ENCODE results near the gene XRCC4. TPM values are rescaled to one million over a fixed set of nuclear protein-coding genes. Genes with fewer than 3 reads are reported as not detected.
A peak's percentile ranks its signal among the peaks of the same experiment; 100 is the strongest.
"Not testable (repeated sequence)": the region's sequence is repeated elsewhere in the genome, so short reads cannot be mapped to it uniquely, and the experiment has no call there.

XRCC4 gene
- total RNA-seq, 1 donor from 2014 or later = 11.6 TPM

DNA sequence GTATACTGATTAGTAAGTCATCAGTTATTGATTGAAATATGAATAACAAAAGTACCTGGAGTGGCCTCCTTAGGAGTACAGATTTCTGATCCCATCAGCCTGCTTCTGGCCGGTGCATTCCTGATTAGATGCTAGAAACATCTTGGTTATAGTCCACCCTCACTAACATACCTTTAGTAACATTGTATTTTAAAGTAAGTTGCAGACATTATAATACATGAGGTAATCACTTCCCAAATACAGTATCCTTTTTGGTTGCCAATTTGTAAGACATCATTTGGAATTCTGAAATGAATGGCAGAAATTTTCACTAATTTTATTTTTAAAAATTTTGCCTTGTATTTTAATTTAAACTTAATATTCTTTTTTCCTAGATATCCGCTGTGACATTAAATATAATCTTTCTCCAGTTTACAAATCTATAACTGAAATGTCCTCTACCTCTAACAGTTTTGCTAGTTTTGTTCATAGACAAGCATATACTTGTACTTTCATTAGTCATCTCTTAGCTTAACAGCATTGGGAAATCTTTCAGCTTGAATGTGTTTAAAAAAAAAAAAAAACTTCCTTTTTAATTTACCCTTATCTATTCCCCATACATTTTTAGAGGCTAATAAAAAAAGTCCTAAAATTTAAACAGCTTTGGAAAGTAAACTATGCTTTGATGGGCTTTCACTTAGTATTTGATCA is 178.9 kb downstream of the XRCC4 start:
- no peak overlapping the region for H3K27ac Mint-ChIP-seq
- H3K36me3 Mint-ChIP-seq (ENCODE audit: low read depth) = no peaks in the 10 kb centered on the region
- no peak overlapping the region for H3K4me3 Mint-ChIP-seq
- intact Hi-C loops (cut with micrococcal nuclease) = no loop called here
- peaks cover 3% of the 10 kb centered on the region for H3K9me3 Mint-ChIP-seq
- no peaks in the 10 kb centered on the region for H3K27me3 Mint-ChIP-seq
- no peaks in the 10 kb centered on the region for H3K4me1 Mint-ChIP-seq
- no peak for DNase-seq

DNA sequence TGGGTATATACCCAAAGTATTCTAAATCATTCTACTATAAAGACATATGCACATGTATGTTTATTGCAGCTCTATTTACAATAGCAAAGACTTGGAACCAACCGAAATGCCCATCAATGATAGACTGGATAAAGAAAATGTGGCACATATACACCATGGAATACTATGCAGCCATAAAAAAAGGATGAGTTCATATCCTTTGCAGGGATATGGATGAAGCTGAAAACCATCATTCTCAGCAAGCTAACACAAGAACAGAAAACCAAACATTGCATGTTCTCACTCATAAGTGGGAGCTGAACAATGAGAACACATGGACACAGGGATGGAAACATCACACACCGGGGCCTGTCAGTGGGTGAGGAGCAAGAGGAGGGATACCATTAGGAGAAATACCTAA is 180.3 kb downstream of the XRCC4 start:
- H3K9me3 Mint-ChIP-seq; H3K4me3 Mint-ChIP-seq; DNase-seq; H3K36me3 Mint-ChIP-seq (ENCODE audit: low read depth); H3K27ac Mint-ChIP-seq; intact Hi-C loops (cut with micrococcal nuclease); H3K27me3 Mint-ChIP-seq; H3K4me1 Mint-ChIP-seq: not testable (repeated sequence)

DNA sequence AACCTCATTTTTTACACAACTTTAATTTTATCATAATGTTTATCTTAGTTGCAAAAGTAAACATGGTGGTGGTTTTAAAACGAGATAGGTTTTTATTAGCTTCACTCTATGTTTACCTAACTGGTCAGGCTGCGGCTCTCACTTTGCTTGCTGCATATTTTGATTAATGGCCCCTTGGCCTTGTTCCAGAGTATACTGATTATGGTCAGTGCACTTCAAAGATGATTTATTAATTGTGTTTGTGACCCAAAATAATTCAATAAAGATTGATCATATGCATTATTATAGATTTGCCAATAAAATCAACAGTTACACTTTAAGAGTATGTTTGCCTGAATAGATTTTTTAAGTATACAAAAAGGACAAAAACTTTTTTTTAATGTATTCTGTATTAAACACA is 188.0 kb downstream of the XRCC4 start:
- intact Hi-C loops (cut with micrococcal nuclease) = no loop called here
- no peaks in the 10 kb centered on the region for H3K36me3 Mint-ChIP-seq (ENCODE audit: low read depth)

DNA sequence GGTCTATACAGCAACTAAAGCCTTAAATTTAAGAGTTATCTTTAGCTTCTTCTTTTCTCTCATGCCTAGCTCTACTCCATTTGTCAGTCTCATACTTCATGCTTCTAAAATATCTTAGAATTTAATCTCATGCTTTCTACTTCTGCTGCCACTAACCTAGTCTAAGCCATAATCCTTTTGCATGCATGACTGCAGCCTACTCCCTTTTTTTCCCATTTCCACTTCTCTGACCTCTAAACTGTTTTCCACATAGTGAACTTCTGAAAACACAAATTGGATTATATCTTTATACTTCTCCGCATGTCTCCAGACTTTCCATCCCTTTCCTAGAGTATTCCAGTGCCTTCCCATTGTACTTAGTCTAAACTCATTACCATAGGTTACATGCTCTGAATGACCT is 193.0 kb downstream of the XRCC4 start:
- Mint-ChIP-seq H3K27ac (no peak overlapping the region), H3K4me1 (no peaks in the 10 kb centered on the region), H3K4me3 (no peak overlapping the region), H3K27me3 (no peaks in the 10 kb centered on the region), H3K9me3 (peaks cover 8% of the 10 kb centered on the region), H3K36me3 (ENCODE audit: low read depth) (no peaks in the 10 kb centered on the region)
- DNase-seq = no peak
- intact Hi-C loops (cut with micrococcal nuclease) = no loop called here

More for the DNA sequence above, 188.0 kb downstream of the XRCC4 start:
- no peaks in the 10 kb centered on the region for H3K9me3 Mint-ChIP-seq
- H3K27ac Mint-ChIP-seq = no peak overlapping the region
- DNase-seq = no peak
- H3K4me3 Mint-ChIP-seq = no peak overlapping the region
- H3K27me3 Mint-ChIP-seq = no peaks in the 10 kb centered on the region
- H3K4me1 Mint-ChIP-seq = no peaks in the 10 kb centered on the region

GRCh38 chr5:83277154-83277553 is 199.8 kb downstream of the XRCC4 start:
- Mint-ChIP-seq H3K36me3 (ENCODE audit: low read depth) (no peaks in the 10 kb centered on the region), H3K9me3 (peaks cover 8% of the 10 kb centered on the region), H3K4me1 (no peaks in the 10 kb centered on the region), H3K4me3 (no peak overlapping the region), H3K27me3 (no peaks in the 10 kb centered on the region), H3K27ac (no peak overlapping the region)
- intact Hi-C loops (cut with micrococcal nuclease) = no loop called here
- DNase-seq = no peak

DNA sequence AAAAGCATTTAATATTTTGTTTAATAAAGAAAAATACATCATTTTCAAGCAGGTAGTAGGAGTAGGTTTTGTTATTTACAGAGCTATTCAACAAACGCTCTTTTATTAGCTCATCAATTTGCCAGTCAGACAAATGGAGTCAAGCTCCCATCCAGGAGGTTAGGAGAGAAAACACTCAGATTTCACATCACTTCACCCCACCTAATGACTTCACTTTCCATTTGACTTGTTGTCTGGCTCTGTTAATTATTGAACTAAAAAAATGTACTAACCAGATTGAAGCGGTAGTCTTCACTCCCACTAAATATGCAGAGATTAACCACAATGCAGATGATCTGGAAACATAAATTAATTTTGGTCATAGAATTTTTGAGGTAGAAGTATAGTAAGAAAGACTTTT is 200.6 kb downstream of the XRCC4 start:
- intact Hi-C loops (cut with micrococcal nuclease) = no loop called here
- H3K36me3 Mint-ChIP-seq (ENCODE audit: low read depth) = no peaks in the 10 kb centered on the region
- no peak for DNase-seq
- H3K9me3 Mint-ChIP-seq = peaks cover 8% of the 10 kb centered on the region
- no peaks in the 10 kb centered on the region for H3K4me1 Mint-ChIP-seq
- H3K27me3 Mint-ChIP-seq = no peaks in the 10 kb centered on the region
- H3K27ac Mint-ChIP-seq = no peak overlapping the region
- H3K4me3 Mint-ChIP-seq = no peak overlapping the region

GRCh38 chr5:83281176-83281575 is 203.8 kb downstream of the XRCC4 start:
- Mint-ChIP-seq H3K36me3 (ENCODE audit: low read depth) (no peaks in the 10 kb centered on the region), H3K4me1 (no peaks in the 10 kb centered on the region), H3K4me3 (no peak overlapping the region), H3K27me3 (no peaks in the 10 kb centered on the region), H3K27ac (no peak overlapping the region), H3K9me3 (no peaks in the 10 kb centered on the region)
- intact Hi-C loops (cut with micrococcal nuclease) = no loop called here
- DNase-seq = no peak

- Mint-ChIP-seq H3K36me3 (ENCODE audit: low read depth) (no peaks in the 10 kb centered on the region), H3K4me3 (no peak overlapping the region), H3K27me3 (no peaks in the 10 kb centered on the region), H3K9me3 (no peaks in the 10 kb centered on the region), H3K4me1 (no peaks in the 10 kb centered on the region), H3K27ac (no peak overlapping the region)
- no peak for DNase-seq
- intact Hi-C loops (cut with micrococcal nuclease) = no loop called here
These were observed 204.3 kb downstream of the XRCC4 start for GRCh38 chr5:83281658-83282057.

DNA sequence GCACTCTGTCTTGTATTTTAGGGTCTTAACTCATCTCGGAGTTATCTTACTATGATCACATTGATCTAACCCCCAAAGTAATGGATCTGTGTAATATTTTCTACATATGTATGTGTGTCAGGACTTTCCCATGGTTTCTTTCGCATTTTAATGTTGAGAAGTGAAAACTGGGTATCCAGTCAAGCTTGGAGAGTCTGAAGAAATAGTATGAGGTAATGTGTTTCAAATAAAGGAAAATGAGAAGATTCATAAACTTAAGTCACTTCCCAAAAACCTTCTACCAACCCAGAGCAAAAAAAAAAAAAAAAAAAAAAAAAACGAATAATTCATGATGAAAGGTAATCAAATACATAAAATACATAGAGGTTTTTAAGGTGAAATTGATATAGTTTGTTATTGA is 206.4 kb downstream of the XRCC4 start:
- Mint-ChIP-seq H3K4me1 (no peaks in the 10 kb centered on the region), H3K27me3 (no peaks in the 10 kb centered on the region), H3K9me3 (no peaks in the 10 kb centered on the region), H3K27ac (no peak overlapping the region), H3K36me3 (ENCODE audit: low read depth) (no peaks in the 10 kb centered on the region), H3K4me3 (no peak overlapping the region)
- intact Hi-C loops (cut with micrococcal nuclease) = no loop called here
- no peak for DNase-seq

DNA sequence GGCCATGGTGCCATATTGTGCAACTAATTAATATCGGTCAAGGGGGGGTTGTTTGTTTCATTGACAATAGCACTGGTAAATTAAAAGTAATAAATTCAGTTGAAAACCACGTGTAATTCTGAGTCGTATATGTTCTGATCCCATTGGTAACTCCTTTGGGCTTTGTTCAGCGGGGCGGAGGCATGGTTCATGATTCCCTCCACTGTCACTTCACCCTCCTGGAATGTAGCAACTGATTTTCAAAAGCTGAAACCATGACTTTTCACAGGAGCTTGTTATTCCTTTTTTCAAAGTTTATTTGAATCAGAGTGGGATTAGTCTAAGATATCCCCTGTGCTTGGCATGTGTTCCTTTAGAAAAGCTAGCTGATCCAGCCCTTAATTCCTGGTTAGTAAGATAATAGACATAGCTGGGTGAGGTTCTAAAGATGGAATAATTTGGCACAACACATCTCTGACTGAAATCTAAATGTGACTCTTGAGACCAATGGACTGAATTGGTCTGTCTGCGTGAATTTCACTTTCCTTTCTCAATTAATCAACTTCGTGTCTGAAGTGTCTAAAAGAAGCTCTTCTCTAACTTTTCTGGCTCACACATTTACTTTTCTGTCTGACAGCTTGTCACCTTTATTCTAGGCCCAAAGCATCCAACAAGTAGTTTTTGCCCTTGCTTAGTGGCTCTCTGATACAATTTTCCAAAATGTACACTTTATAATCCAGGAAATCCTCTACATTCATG is 208.5 kb downstream of the XRCC4 start:
- no peaks in the 10 kb centered on the region for H3K27me3 Mint-ChIP-seq
- intact Hi-C loops (cut with micrococcal nuclease) = no loop called here
- no peaks in the 10 kb centered on the region for H3K36me3 Mint-ChIP-seq (ENCODE audit: low read depth)
- no peak for DNase-seq
- H3K27ac Mint-ChIP-seq = no peak overlapping the region
- H3K9me3 Mint-ChIP-seq = no peaks in the 10 kb centered on the region
- H3K4me3 Mint-ChIP-seq = no peak overlapping the region
- no peaks in the 10 kb centered on the region for H3K4me1 Mint-ChIP-seq

DNA sequence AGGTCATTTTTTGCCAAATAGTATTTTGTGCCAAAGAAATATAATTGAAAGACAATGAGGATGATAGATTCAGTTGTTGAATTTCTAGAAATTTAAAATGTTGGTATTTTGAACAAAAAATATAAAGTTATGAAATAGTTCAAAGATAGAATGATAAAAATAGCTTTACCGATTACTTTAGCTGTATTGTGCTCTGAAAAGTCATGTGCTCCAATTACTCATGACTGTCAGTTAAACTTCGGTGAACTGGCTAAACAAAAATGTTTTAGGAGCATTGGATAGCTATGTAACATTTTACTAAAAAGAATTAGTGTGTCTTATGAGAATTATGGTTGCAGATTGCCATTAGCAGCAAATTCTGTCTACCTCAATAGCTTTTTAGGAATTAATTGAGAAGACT is 216.9 kb downstream of the XRCC4 start:
- no peaks in the 10 kb centered on the region for H3K36me3 Mint-ChIP-seq (ENCODE audit: low read depth)
- no peak overlapping the region for H3K4me3 Mint-ChIP-seq
- H3K27me3 Mint-ChIP-seq = no peaks in the 10 kb centered on the region
- DNase-seq = no peak
- no peak overlapping the region for H3K27ac Mint-ChIP-seq
- no peaks in the 10 kb centered on the region for H3K4me1 Mint-ChIP-seq
- intact Hi-C loops (cut with micrococcal nuclease) = no loop called here
- H3K9me3 Mint-ChIP-seq = no peaks in the 10 kb centered on the region

DNA sequence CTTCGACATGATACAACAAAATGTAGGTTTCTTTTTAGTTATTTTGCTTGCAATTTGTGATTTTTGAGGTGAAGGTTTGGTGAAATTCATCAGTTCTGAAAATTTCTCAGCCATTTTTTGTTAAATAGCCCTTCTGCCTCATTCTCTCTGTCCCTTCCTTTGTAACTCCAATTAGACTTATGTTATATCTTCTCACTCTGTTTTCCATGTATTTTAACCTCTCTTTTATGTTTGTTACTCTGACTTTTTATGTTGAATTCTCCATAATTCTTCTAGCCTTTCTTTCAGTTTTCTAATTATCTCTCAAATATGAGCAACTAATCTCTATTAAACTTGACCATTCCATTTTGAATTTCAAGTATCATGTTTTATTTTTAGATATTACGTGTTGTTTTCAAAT is 222.0 kb downstream of the XRCC4 start:
- H3K4me1 Mint-ChIP-seq = peaks cover 3% of the 10 kb centered on the region

GRCh38 chr5:83306572-83307241 is 229.4 kb downstream of the XRCC4 start:
- Mint-ChIP-seq H3K4me1 (peaks cover 7% of the 10 kb centered on the region), H3K4me3 (peak overlapping the region; percentile 31), H3K27me3 (no peaks in the 10 kb centered on the region), H3K9me3 (peaks cover 6% of the 10 kb centered on the region), H3K36me3 (ENCODE audit: low read depth) (no peaks in the 10 kb centered on the region), H3K27ac (peak overlapping the region; percentile 50)
- DNase-seq = peak; percentile 67
- intact Hi-C loops (cut with micrococcal nuclease) = no loop called here

More for the DNA sequence above, 222.0 kb downstream of the XRCC4 start:
- Mint-ChIP-seq H3K4me3 (no peak overlapping the region), H3K27ac (no peak overlapping the region), H3K9me3 (peaks cover 11% of the 10 kb centered on the region), H3K36me3 (ENCODE audit: low read depth) (peaks cover 2% of the 10 kb centered on the region), H3K27me3 (no peaks in the 10 kb centered on the region)
- intact Hi-C loops (cut with micrococcal nuclease) = no loop called here
- DNase-seq = no peak

DNA sequence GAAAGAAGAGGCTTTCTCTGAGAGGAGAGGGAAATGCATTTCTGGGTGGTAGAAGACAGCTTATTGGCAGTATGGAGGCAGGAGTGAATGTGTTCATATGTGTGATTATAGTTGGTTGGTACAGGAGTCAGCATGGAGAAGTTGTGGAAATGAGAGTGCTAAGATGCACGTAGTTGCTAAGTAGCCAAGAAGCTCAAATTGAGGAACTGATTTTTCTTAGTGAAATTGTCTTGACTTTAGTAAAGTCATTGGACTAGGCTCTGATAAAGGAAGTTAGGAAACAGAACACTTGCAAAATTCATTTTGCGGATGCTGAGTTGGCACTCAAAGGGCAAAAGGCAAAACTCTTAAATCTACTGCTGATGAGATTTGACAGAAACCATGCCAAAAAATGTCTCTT is 235.3 kb downstream of the XRCC4 start:
- H3K9me3 Mint-ChIP-seq = peaks cover 9% of the 10 kb centered on the region

More for the DNA sequence above, 235.3 kb downstream of the XRCC4 start:
- H3K4me1 Mint-ChIP-seq = no peaks in the 10 kb centered on the region
- DNase-seq = no peak
- intact Hi-C loops (cut with micrococcal nuclease) = no loop called here
- no peaks in the 10 kb centered on the region for H3K36me3 Mint-ChIP-seq (ENCODE audit: low read depth)
- H3K27me3 Mint-ChIP-seq = no peaks in the 10 kb centered on the region
- H3K4me3 Mint-ChIP-seq = no peak overlapping the region
- H3K27ac Mint-ChIP-seq = no peak overlapping the region

Measured in activated CD4-positive, alpha-beta T cell treated with anti-CD3 and anti-CD28 coated beads, Interleukin-2, amount 10 ng/mL, durations not matched to agents 24 days and 14 days (primary cell).